IPS-20b (cell line): ENCODE data around the gene SRGN.
"Not testable (repeated sequence)": the region's sequence is repeated elsewhere in the genome, so short reads cannot be mapped to it uniquely, and the experiment has no call there.

Experiments used
- H3K27ac ChIP-seq: one replicate; pipeline ENCODE4 v1.5.1; 2013; ENCODE audit warnings: low read length
- H3K27me3 ChIP-seq: 2 replicates; pipeline ENCODE4 v1.6.1; 2013; ENCODE audit warnings: mild to moderate bottlenecking, low read length, inconsistent platforms; ENCODE audit not compliant: insufficient read depth
- H3K36me3 ChIP-seq: 2 replicates; pipeline ENCODE4 v1.6.1; 2013; ENCODE audit warnings: low read depth, mild to moderate bottlenecking, inconsistent platforms, low read length, moderate library complexity; ENCODE audit not compliant: insufficient read depth
- H3K4me1 ChIP-seq: 2 replicates; pipeline ENCODE4 v1.6.1; 2013; ENCODE audit warnings: mild to moderate bottlenecking, control low read depth, inconsistent platforms, low read length, moderate library complexity; ENCODE audit not compliant: insufficient read depth
- H3K4me3 ChIP-seq: 2 replicates; pipeline ENCODE4 v1.5.1; 2013; ENCODE audit warnings: mild to moderate bottlenecking, low read length, inconsistent platforms
- H3K9ac ChIP-seq: 2 replicates; pipeline ENCODE4 v1.6.1; 2013; ENCODE audit warnings: low read depth, mild to moderate bottlenecking, inconsistent platforms, low read length, moderate library complexity
- H3K9me3 ChIP-seq: 2 replicates; pipeline ENCODE4 v1.6.1; 2013; ENCODE audit warnings: mild to moderate bottlenecking, low read depth, low read length, inconsistent platforms; ENCODE audit not compliant: insufficient read depth

The SRGN gene

DNA sequence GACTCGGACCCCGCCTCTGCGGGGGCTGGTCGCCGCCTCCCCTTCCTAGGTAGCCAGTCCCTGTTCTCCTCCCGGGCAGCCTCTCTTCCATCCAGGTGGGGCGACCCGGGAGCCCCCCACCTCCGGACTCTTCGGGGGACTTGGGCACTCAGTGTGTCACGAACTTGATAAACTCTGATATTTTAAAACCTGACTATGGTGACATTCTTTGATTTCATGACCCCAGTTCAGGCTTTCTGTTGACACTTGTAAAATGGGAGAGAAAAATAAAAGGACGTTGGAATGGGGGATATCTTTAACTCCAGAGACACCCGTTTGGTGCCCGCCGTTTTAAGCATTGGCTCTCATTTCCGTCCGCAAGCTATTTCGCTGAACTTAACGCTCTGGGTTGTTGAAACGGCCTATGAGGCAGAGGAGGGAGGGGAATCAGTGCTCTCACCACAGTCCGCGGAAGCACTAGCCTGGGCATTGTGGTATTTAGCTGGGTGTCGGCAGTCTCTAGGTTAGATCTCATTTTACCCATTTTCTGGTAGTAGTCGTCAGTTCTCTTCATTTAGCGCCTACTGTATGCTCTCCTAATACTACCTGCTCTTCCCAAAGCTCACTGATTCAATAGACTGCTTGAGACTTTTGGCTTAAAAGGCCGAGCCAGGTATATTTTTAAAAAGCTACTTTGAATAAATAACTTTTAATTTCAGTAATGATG, 36.8 kb downstream of the SRGN start:
- Histone ChIP-seq H3K36me3 (no peaks in the 10 kb centered on the region), H3K4me1 (no peaks in the 10 kb centered on the region; the same call in 1 of the 2 replicates), H3K27ac (peak overlapping the region; percentile 53), H3K4me3 (peak overlapping the region; percentile 99), H3K27me3 (no peaks in the 10 kb centered on the region), H3K9ac (peak overlapping the region; percentile 83; the same call in 1 of the 2 replicates), H3K9me3 (no peaks in the 10 kb centered on the region)

DNA sequence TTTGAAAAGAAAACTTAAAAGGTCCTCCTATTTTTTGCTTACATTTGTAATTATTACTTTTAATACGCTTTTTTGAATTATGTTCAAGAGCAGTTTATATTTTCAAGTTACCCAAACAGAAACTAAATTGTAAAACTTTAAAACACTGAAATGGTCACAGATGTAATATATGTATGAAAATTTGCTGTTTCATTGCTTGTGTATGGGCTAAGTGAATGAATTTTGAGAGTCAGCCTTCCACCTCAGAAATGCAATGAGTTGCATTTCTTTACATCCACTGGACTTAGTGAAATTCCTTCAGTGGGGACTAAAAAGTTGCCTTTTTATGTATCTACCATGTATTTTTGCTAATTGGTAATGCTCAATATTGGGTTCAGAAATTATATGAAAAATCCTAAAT, 37.7 kb downstream of the SRGN start:
- Histone ChIP-seq H3K9me3 (no peaks in the 10 kb centered on the region), H3K9ac (peak overlapping the region; percentile 83; the same call in 1 of the 2 replicates), H3K4me1 (no peaks in the 10 kb centered on the region; the same call in 1 of the 2 replicates), H3K4me3 (peak overlapping the region; percentile 99), H3K36me3 (no peaks in the 10 kb centered on the region), H3K27ac (no peak overlapping the region), H3K27me3 (no peaks in the 10 kb centered on the region)

DNA sequence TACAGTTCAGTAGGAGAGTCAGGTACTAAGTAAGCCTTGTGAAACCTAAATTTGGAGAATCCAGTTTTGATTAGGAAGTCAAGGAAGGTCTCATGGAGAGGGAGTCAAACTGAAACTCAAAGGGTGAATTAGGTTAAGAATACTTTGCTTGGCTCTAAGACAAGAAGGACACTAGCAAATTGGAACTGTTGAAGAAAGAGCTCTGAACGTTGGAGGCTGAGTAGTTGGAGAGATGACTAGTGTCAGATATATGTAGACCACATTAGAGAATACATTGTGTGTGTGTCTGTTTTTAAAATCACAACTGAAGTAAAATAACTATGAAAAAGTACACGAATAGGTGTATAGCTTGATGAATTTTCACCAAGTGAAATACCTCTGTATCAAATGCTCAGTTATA, 42.3 kb downstream of the SRGN start:
- Histone ChIP-seq H3K4me3 (no peak overlapping the region), H3K36me3 (peaks cover 24% of the 10 kb centered on the region), H3K9ac (no peak overlapping the region), H3K27me3 (no peaks in the 10 kb centered on the region), H3K9me3 (no peaks in the 10 kb centered on the region), H3K27ac (no peak overlapping the region), H3K4me1 (no peaks in the 10 kb centered on the region; the same call in 1 of the 2 replicates)

DNA sequence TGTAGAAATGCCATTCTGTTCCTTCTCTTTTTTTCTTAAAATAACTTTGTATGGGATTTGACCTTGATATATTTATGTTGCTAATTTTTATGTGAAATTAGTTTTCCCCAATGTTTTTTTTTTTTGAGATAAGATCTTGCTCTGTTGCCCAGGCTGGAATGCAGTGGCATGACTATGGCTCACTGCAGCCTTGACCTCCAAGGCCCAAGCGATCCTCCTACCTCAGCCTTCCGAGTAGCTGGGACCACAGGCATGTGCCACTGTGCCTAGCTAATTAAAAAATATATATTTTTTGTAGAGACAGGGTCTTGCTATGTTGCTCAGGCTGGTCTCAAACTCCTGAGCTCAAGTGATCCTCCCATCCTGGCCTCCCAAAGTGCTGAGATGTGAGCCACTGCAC, 52.1 kb downstream of the SRGN start:
- Histone ChIP-seq H3K9me3 (no peaks in the 10 kb centered on the region), H3K9ac (no peak overlapping the region), H3K27ac (no peak overlapping the region), H3K4me3 (no peak overlapping the region), H3K27me3 (no peaks in the 10 kb centered on the region), H3K4me1 (no peaks in the 10 kb centered on the region), H3K36me3 (peaks cover 21% of the 10 kb centered on the region; the same call in 1 of the 2 replicates)

DNA sequence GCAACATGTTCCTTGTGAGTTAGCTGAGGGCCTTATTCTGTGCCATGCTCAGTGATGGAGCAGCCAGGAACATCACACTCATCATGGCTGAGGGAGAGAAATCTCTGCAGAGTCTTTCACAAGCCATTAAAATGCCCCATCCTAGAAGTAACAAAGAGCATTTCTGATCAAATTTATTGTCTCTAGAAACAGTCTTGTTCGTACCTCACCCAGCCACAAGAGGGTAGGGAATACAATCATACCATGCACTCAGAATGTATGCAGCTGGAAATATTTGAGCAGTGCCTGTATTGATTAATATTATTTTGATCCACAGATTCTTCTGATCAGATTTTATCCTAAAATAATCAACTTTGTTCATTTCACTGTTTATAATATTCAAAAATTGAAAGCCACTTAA, 53.4 kb downstream of the SRGN start:
- no peaks in the 10 kb centered on the region for H3K27me3 ChIP-seq
- no peaks in the 10 kb centered on the region for H3K9me3 ChIP-seq
- peaks cover 9% of the 10 kb centered on the region; the same call in 1 of the 2 replicates for H3K36me3 ChIP-seq
- no peak overlapping the region for H3K9ac ChIP-seq
- no peak overlapping the region for H3K27ac ChIP-seq
- no peak overlapping the region for H3K4me3 ChIP-seq
- no peaks in the 10 kb centered on the region for H3K4me1 ChIP-seq

DNA sequence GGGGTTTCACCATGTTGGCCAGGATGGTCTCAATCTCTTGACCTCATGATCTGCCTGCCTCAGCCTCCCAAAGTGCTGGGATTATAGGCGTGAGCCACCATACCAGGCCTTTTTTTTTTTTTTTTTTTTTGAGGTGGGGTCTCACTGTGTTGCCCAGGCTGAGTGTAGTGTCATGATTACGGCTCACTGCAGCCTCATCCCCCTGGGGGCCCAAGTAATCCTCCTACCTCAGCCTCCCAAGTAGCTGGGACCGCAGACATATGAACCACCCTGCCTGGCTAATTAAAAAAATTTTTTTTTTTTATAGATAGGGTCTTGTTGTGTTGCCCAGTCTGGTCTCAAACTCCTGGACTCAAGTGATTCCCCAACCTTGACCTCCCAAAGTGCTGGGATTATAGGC, 54.2 kb downstream of the SRGN start:
- H3K9me3 ChIP-seq, result not testable (repeated sequence)

DNA sequence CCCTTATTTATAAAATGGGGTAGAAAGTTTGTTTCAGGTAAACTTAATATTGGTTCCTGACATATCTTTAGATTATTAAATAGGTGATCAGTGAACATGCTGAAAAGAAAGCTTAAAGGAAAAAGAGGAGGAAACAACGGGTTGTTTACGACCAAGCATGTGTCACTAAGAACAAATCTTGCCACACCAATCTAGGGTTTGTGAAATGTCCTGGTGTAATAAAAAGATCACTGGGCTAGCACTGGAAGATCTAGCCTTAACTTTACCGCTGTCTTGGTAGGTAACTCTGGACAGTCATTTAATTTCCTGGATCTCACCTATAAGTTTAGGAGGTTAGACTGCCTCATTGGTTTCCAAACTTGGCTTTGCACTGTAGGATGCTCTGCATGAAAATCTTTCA, 55.1 kb downstream of the SRGN start:
- Histone ChIP-seq H3K9ac (no peak overlapping the region), H3K27ac (no peak overlapping the region), H3K4me1 (no peaks in the 10 kb centered on the region), H3K9me3 (no peaks in the 10 kb centered on the region), H3K27me3 (no peaks in the 10 kb centered on the region), H3K36me3 (no peaks in the 10 kb centered on the region), H3K4me3 (no peak overlapping the region)

More for the DNA sequence above, 54.2 kb downstream of the SRGN start:
- H3K36me3 ChIP-seq, H3K4me3 ChIP-seq, H3K27ac ChIP-seq, H3K4me1 ChIP-seq, H3K27me3 ChIP-seq, H3K9ac ChIP-seq: not testable (repeated sequence)

DNA sequence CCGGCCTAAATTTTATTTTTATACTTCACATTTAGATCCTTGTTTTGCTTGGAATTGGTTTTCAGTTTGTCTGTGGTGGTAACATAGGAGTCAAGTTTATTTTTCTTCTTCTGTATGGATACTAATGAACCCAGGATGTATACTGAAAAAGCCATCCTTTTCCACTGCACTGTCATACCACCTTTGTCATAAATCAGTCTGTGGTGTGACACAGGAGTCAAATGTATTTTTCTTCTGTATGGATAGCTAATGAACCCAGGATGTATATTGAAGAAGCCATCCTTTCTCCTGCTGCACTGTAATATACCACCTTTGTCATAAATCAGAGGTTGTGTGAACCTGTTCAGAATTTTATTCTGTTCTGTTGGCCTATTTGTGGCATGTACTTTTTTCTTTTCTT, 57.4 kb downstream of the SRGN start:
- Histone ChIP-seq H3K27me3 (no peaks in the 10 kb centered on the region), H3K4me1 (no peaks in the 10 kb centered on the region), H3K36me3 (no peaks in the 10 kb centered on the region), H3K4me3 (no peak overlapping the region), H3K9me3 (no peaks in the 10 kb centered on the region), H3K27ac (no peak overlapping the region), H3K9ac (no peak overlapping the region)

DNA sequence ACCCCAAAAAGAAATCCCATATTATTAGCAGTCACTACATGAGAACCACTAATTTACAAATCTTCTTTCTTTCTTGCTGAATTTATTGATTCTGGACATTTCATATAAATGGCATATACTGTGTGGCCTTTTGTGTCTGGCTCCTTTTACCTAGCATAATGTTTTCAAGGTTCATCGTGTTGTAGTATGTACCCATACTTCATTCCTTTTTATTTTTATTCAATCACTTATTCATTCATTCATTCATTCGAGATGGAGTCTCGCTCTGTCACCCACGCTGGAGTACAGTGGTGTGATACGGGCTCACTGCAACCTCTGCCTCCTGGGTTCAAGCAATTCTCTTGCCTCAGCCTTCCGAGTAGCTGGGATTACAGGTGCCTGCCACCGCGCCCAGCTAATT, 58.0 kb downstream of the SRGN start:
- H3K27me3 ChIP-seq, result no peaks in the 10 kb centered on the region
- no peaks in the 10 kb centered on the region for H3K36me3 ChIP-seq
- no peak overlapping the region for H3K9ac ChIP-seq
- no peaks in the 10 kb centered on the region for H3K4me1 ChIP-seq
- H3K27ac ChIP-seq, result no peak overlapping the region
- no peaks in the 10 kb centered on the region for H3K9me3 ChIP-seq
- no peak overlapping the region for H3K4me3 ChIP-seq

DNA sequence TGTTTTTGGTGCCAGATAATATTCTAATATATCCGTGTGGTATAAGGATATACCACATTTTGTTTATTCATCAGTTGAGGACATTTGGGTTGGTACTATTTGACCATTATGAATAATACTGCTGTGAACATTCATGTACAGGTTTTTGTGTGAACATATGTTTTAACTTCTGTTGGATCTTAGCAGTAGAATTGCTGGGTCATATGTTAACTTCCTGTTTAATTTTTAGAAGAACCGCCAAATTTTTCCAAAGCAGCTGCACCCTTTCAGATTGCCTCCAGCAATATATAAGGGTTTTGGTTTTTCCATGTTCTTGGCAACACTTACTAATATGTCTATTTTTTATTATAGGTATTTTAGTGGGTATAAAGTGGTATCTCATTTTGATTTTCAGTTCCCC, 58.9 kb downstream of the SRGN start:
- no peak overlapping the region for H3K4me3 ChIP-seq
- H3K9ac ChIP-seq, result no peak overlapping the region
- no peak overlapping the region for H3K27ac ChIP-seq
- no peaks in the 10 kb centered on the region for H3K27me3 ChIP-seq
- H3K9me3 ChIP-seq, result no peaks in the 10 kb centered on the region
- H3K36me3 ChIP-seq, result no peaks in the 10 kb centered on the region
- H3K4me1 ChIP-seq, result no peaks in the 10 kb centered on the region

DNA sequence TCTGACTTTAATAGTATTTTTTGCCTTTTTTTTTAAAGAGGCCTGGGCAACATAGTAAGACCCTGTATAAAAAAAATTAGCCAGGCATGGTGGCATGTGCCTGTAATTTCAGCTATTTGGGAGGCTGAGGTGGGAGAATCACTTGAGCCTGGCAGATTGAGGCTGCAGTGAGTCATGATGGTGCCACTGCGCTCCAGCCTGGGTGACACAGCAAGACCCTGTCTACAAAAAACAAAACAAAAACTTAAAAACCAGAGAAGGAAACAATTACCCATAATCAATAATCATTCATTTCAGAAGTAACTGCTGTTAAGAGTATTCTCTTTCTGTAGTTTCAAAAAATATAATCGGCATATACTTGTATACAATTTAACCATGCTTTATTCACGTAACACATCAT, 64.1 kb downstream of the SRGN start:
- Histone ChIP-seq H3K36me3 (no peaks in the 10 kb centered on the region), H3K27me3 (no peaks in the 10 kb centered on the region), H3K9ac (no peak overlapping the region), H3K4me3 (no peak overlapping the region), H3K4me1 (no peaks in the 10 kb centered on the region), H3K9me3 (no peaks in the 10 kb centered on the region), H3K27ac (no peak overlapping the region)

DNA sequence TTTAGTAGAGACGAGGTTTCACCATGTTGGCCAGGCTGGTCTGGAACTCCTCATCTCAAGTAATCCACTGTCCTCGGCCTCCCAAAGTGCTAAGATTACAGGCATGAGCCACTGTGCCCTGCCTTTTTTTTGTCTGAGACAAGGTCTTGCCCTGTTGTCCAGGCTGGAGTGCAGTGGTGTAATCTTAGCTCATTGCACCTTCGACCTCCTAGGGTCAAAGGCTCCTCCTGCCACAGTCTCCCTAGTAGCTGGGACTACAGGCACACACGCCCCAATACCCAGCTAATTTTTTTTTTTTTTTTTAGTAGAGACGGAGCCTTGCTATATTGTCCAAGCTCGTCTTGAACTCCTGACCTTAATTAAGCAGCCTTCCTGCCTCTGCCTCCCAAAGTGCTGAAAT, 65.3 kb downstream of the SRGN start:
- no peaks in the 10 kb centered on the region for H3K9me3 ChIP-seq
- H3K27me3 ChIP-seq, result no peaks in the 10 kb centered on the region
- no peaks in the 10 kb centered on the region for H3K4me1 ChIP-seq
- H3K9ac ChIP-seq, result no peak overlapping the region
- no peak overlapping the region for H3K27ac ChIP-seq
- peaks cover 12% of the 10 kb centered on the region for H3K36me3 ChIP-seq
- H3K4me3 ChIP-seq, result no peak overlapping the region
